ENCODE results near the gene SAA2.

GRCh38 chr11:18239655-18240054 is 8.8 kb downstream of the SAA2 start:
- TF ChIP-seq CTCF (IDR thresholded peaks at IDR 0.05) = no peak
- TF ChIP-seq POLR2A (IDR thresholded peaks at IDR 0.05) = no peak
